H9 (cell line): ENCODE measurements around the gene ALDH1A2. TPM values are rescaled to one million over a fixed set of nuclear protein-coding genes. Genes with fewer than 3 reads are reported as not detected.

ENCODE experiments used
- DNase-seq: peaks from one replicate; pipeline ENCODE4 v3.0.0-alpha.2; 2017
- H2AFZ ChIP-seq: one replicate; pipeline ENCODE4 v1.6.1; 2013; ENCODE audit warnings: mild to moderate bottlenecking, low read length, control low read depth, moderate library complexity
- H2AK5ac ChIP-seq: 2 replicates; pipeline ENCODE4 v1.6.1; 2013; ENCODE audit warnings: low read length, control low read depth, mixed read lengths; ENCODE audit not compliant: insufficient read length
- H2BK120ac ChIP-seq: one replicate; pipeline ENCODE4 v1.6.1; 2013; ENCODE audit warnings: low read depth, mild to moderate bottlenecking, low read length, control low read depth, inconsistent platforms; ENCODE audit not compliant: poor library complexity, severe bottlenecking
- H2BK12ac ChIP-seq: 2 replicates; pipeline ENCODE4 v1.6.1; 2013; ENCODE audit warnings: low read length, control low read depth, mixed read lengths, low read depth; ENCODE audit not compliant: insufficient read length
- H2BK15ac ChIP-seq: 2 replicates; pipeline ENCODE4 v1.6.1; 2013; ENCODE audit warnings: low read depth, low read length, control low read depth
- H2BK20ac ChIP-seq: one replicate; pipeline ENCODE4 v1.6.1; 2013; ENCODE audit warnings: low read depth, mild to moderate bottlenecking, low read length, control low read depth, inconsistent platforms; ENCODE audit not compliant: poor library complexity, severe bottlenecking
- H2BK5ac ChIP-seq: 2 replicates; pipeline ENCODE4 v1.6.1; 2013; ENCODE audit warnings: low read length, control low read depth, mixed read lengths; ENCODE audit not compliant: insufficient read length
- H3K14ac ChIP-seq: 2 replicates; pipeline ENCODE4 v1.6.1; 2013; ENCODE audit warnings: low read length, control low read depth; ENCODE audit not compliant: insufficient read depth
- H3K18ac ChIP-seq: 2 replicates; pipeline ENCODE4 v1.6.1; 2013; ENCODE audit warnings: low read depth, mild to moderate bottlenecking, mixed read lengths, low read length, control low read depth; ENCODE audit not compliant: insufficient read length
- H3K23ac ChIP-seq: 2 replicates; pipeline ENCODE4 v1.6.1; 2013; ENCODE audit warnings: low read length, control low read depth, mixed read lengths, low read depth; ENCODE audit not compliant: insufficient read length
- H3K23me2 ChIP-seq: 2 replicates; pipeline ENCODE4 v1.6.1; 2013; ENCODE audit warnings: low read depth, mild to moderate bottlenecking, mixed read lengths, low read length, control low read depth; ENCODE audit not compliant: insufficient read length, poor library complexity, severe bottlenecking
- H3K27ac ChIP-seq: 2 replicates; pipeline ENCODE4 v1.5.1; 2013; ENCODE audit warnings: low read length, control low read depth, mixed read lengths, low read depth; ENCODE audit not compliant: insufficient read length
- H3K27me3 ChIP-seq: 2 replicates; pipeline ENCODE4 v1.6.1; 2013; ENCODE audit warnings: low read length, control low read depth, inconsistent platforms; ENCODE audit not compliant: insufficient read depth
- H3K4ac ChIP-seq: 2 replicates; pipeline ENCODE4 v1.6.1; 2013; ENCODE audit warnings: low read depth, mild to moderate bottlenecking, control low read depth, inconsistent platforms, low read length, moderate library complexity
- H3K4me1 ChIP-seq: 2 replicates; pipeline ENCODE4 v1.6.1; 2013; ENCODE audit warnings: low read length, control low read depth, inconsistent platforms; ENCODE audit not compliant: insufficient read depth
- H3K4me2 ChIP-seq: 2 replicates; pipeline ENCODE4 v1.6.1; 2013; ENCODE audit warnings: low read length, control low read depth, mixed read lengths; ENCODE audit not compliant: insufficient read length, insufficient read depth
- H3K56ac ChIP-seq: 2 replicates; pipeline ENCODE4 v1.6.1; 2013; ENCODE audit warnings: low read depth, mild to moderate bottlenecking, mixed read lengths, low read length, control low read depth; ENCODE audit not compliant: insufficient read length
- H3K79me1 ChIP-seq: 2 replicates; pipeline ENCODE4 v1.6.1; 2013; ENCODE audit warnings: low read depth, mild to moderate bottlenecking, moderate library complexity, low read length, control low read depth, inconsistent platforms; ENCODE audit not compliant: insufficient read depth, poor library complexity, severe bottlenecking
- H3K79me2 ChIP-seq: 2 replicates; pipeline ENCODE4 v1.6.1; 2013; ENCODE audit warnings: low read length, control low read depth, inconsistent platforms; ENCODE audit not compliant: insufficient read depth
- H3K9ac ChIP-seq: 2 replicates; pipeline ENCODE4 v1.6.1; 2013; ENCODE audit warnings: low read length, control low read depth, mixed read lengths; ENCODE audit not compliant: insufficient read length; ENCODE audit errors: extremely low read depth
- H3K9me3 ChIP-seq: one replicate; pipeline ENCODE4 v1.6.1; 2013; ENCODE audit warnings: low read depth, low read length, inconsistent platforms; ENCODE audit not compliant: control insufficient read depth
- H3T11ph ChIP-seq: one replicate; pipeline ENCODE4 v1.6.1; 2013; ENCODE audit warnings: mild to moderate bottlenecking, low read length, control low read depth, inconsistent platforms
- H4K20me1 ChIP-seq: one replicate; pipeline ENCODE4 v1.6.1; 2013; ENCODE audit not compliant: control insufficient read depth, insufficient read length, insufficient read depth
- H4K5ac ChIP-seq: 2 replicates; pipeline ENCODE4 v1.6.1; 2013; ENCODE audit warnings: low read depth, mild to moderate bottlenecking, mixed read lengths, low read length, control low read depth; ENCODE audit not compliant: insufficient read length
- H4K8ac ChIP-seq: replicated peaks from 2 replicates; pipeline ENCODE4 v1.6.1; 2013; ENCODE audit warnings: low read length, control low read depth, mixed read lengths, low read depth; ENCODE audit not compliant: insufficient read length
- H4K91ac ChIP-seq: 2 replicates; pipeline ENCODE4 v1.6.1; 2013; ENCODE audit warnings: low read depth, mild to moderate bottlenecking, moderate library complexity, mixed read lengths, low read length, control low read depth; ENCODE audit not compliant: insufficient read length
- H3K27ac Mint-ChIP-seq, 3 experiments: 2 replicates in 2 of 3; 3 replicates in 1 of 3; pipeline ENCODE4 v1.8.0; 2020 to 2021; ENCODE audit warnings: mixed read lengths in 3 of 3, mild to moderate bottlenecking in 1 of 3, moderate library complexity in 1 of 3
- H3K27me3 Mint-ChIP-seq: 2 replicates; pipeline ENCODE4 v1.8.0; 2021; ENCODE audit warnings: low read depth, mild to moderate bottlenecking, moderate library complexity, mixed read lengths
- H3K36me3 Mint-ChIP-seq, 3 experiments: 2 replicates in 2 of 3; 3 replicates in 1 of 3; pipeline ENCODE4 v1.8.0; 2020 to 2021; ENCODE audit warnings: low read depth in 3 of 3, mixed read lengths in 3 of 3; ENCODE audit not compliant: insufficient read depth in 1 of 3
- H3K4me1 Mint-ChIP-seq, 2 experiments: 2 replicates each; pipeline ENCODE4 v1.8.0; 2020; ENCODE audit warnings: mixed read lengths in 2 of 2
- H3K4me3 Mint-ChIP-seq, 2 experiments: 2 replicates in 1 of 2; 3 replicates in 1 of 2; pipeline ENCODE4 v1.8.0; 2020 to 2021; ENCODE audit warnings: mild to moderate bottlenecking in 2 of 2, mixed read lengths in 2 of 2, moderate library complexity in 1 of 2
- H3K9me3 Mint-ChIP-seq, 2 experiments: 2 replicates in 1 of 2; 3 replicates in 1 of 2; pipeline ENCODE4 v1.8.0; 2020; ENCODE audit warnings: mild to moderate bottlenecking in 2 of 2, mixed read lengths in 2 of 2, moderate library complexity in 1 of 2
- CTCF ChIP-seq: fragments of 200-600 bp; sonication (generic); conservative IDR thresholded peaks from 3 replicates; pipeline ENCODE4 v1.8.0; 2021; ENCODE audit warnings: antibody characterized with exemption, mild to moderate bottlenecking
- WGBS: extraction: QIAGEN DNeasy Blood & Tissue Kit; methylation state at CpG from one replicate; pipeline ENCODE4 v1.1.7; 2013; ENCODE audit warnings: missing lambda C conversion rate, low lambda C conversion rate, mixed read lengths; ENCODE audit not compliant: insufficient read length; ENCODE audit errors: extremely low coverage; 5-methylcytosine and 5-hydroxymethylcytosine counted together
- total RNA-seq: library from RNA; stranded (reverse); gene quantifications from 2 replicates; pipeline ENCODE4 v1.2.1, GENCODE V29; 2021

Gene ALDH1A2
- total RNA-seq, 1 experiment from 2014 or later, result 0.72 TPM

DNA sequence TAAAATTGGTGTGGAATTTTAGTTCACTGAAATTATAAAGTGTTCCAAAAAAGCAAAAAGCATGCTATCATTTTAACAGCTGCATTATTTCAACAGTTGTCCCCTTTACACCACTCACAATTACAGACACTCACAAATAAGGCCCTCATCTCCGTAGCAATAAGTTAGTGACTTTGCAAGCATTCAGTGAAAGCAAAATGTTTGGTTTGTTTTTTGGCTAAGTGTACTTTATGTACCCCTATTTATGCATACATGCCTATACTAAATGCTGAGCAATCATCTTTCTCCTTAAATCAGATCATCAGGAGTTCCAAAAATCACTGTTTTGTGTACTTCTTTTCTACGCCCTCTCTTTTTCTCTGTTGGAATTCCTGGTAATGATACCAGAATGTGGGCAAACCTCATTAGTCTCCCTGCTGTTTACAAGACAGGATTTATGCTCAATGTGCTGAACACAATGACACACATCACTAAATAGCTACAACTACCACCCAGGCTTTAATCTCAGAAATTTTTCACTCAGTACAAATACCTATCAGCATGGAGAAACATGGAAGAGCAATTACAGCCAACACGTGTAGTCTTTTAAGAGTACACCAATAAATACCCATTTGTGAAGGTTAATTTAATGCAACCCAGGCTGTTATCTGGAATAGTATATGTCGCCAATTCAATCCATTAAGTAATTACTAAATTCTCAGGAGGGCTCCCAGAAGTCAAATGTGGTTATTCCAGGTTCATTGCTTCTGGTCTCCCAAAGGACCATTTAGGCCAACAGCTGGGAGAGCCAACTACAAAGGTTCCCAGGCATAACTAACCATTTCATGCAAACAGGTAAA, 12.0 kb downstream of the ALDH1A2 start:
- Histone ChIP-seq H4K91ac (no peak overlapping the region), H3K18ac (no peak overlapping the region)

More for the DNA sequence above, 12.0 kb downstream of the ALDH1A2 start:
- no peaks in the 10 kb centered on the region for H3K9me3 ChIP-seq
- no peak overlapping the region for H3K9ac ChIP-seq
- no peak overlapping the region for H3K4me2 ChIP-seq
- Mint-ChIP-seq H3K36me3 (no peaks in the 10 kb centered on the region), H3K4me1 (peaks cover 30 to 42% of the 10 kb centered on the region in 2 experiments), H3K9me3 (no peaks in the 10 kb centered on the region), H3K27ac (no peak overlapping the region), H3K4me3 (no peak overlapping the region), H3K27me3 (peaks cover 58% of the 10 kb centered on the region)
- H3K27me3 ChIP-seq, result no peaks in the 10 kb centered on the region; the same call in 1 of the 2 replicates
- no peak overlapping the region for H2BK12ac ChIP-seq
- no peak overlapping the region for H3K4ac ChIP-seq
- no peak for DNase-seq
- no peak overlapping the region for H4K8ac ChIP-seq
- no peak overlapping the region for H3K27ac ChIP-seq
- H3K79me2 ChIP-seq, result no peaks in the 10 kb centered on the region
- no peak overlapping the region for H2BK20ac ChIP-seq
- no peak overlapping the region for H3K23ac ChIP-seq
- H3K79me1 ChIP-seq, result no peaks in the 10 kb centered on the region
- H3K14ac ChIP-seq, result no peak overlapping the region
- WGBS, result no CpG with 5 or more reads among the region's 4 CpGs
- no peak for TF ChIP-seq CTCF
- H3K56ac ChIP-seq, result no peak overlapping the region
- H2AK5ac ChIP-seq, result no peak overlapping the region
- no peak overlapping the region for H2BK120ac ChIP-seq
- H3K23me2 ChIP-seq, result no peaks in the 10 kb centered on the region
- no peak overlapping the region for H2BK5ac ChIP-seq
- peaks cover 4% of the 10 kb centered on the region; the same call in 1 of the 2 replicates for H3K4me1 ChIP-seq
- no peak overlapping the region for H3T11ph ChIP-seq
- H2AFZ ChIP-seq, result no peak overlapping the region
- H4K5ac ChIP-seq, result no peak overlapping the region
- H4K20me1 ChIP-seq, result no peaks in the 10 kb centered on the region
- no peak overlapping the region for H2BK15ac ChIP-seq
